GM12891 (cell line): ENCODE results near the gene GPR107. TPM values are rescaled to one million over a fixed set of nuclear protein-coding genes. Genes with fewer than 3 reads are reported as not detected.
"Not testable (repeated sequence)": the region's sequence is repeated elsewhere in the genome, so short reads cannot be mapped to it uniquely, and the experiment has no call there.

Experiments used
- DNase-seq: peaks from one replicate; pipeline ENCODE4 v3.0.0; 2011; ENCODE audit warnings: low spot score; ENCODE audit not compliant: insufficient read length
- FAIRE-seq: peaks from 2 replicates; lab custom pipeline; 2011; peaks lifted over from hg19 to GRCh38; lab: Jason Lieb, UNC
- PAX5 ChIP-seq: IDR thresholded peaks from 2 replicates; pipeline ENCODE4 v1.6.1; 2011; ENCODE audit warnings: low read length, moderate library complexity, mild to moderate bottlenecking; ENCODE audit not compliant: insufficient read depth, severe bottlenecking
- POLR2A ChIP-seq: IDR thresholded peaks from 2 replicates; pipeline ENCODE4 v1.6.1; 2011; ENCODE audit warnings: low read depth, low read length, control low read depth
- POLR2AphosphoS5 ChIP-seq: IDR thresholded peaks from 2 replicates; pipeline ENCODE4 v1.6.1; 2011; ENCODE audit warnings: low read depth, low read length, control low read depth
- POU2F2 ChIP-seq: IDR thresholded peaks from 2 replicates; pipeline ENCODE4 v1.6.1; 2011; ENCODE audit warnings: low read depth, mild to moderate bottlenecking, control low read depth, low read length, moderate library complexity
- SPI1 ChIP-seq: IDR thresholded peaks from 2 replicates; pipeline ENCODE4 v1.6.1; 2011; ENCODE audit warnings: low read depth, low read length, control low read depth
- TAF1 ChIP-seq: IDR thresholded peaks from 2 replicates; pipeline ENCODE4 v1.6.1; 2011; ENCODE audit warnings: low read depth, low read length, control low read depth
- polyA plus RNA-seq: library from polyadenylated mRNA; unstranded; fragments of >200 nt; gene quantifications from one replicate; pipeline ENCODE4 v1.2.1, GENCODE V29; 2012; ENCODE audit warnings: low read depth, missing spikeins, inconsistent platforms; ENCODE audit not compliant: missing spikeins

Gene GPR107
- polyA plus RNA-seq, result 9.8 TPM

GRCh38 chr9:130053504-130054324, at the start of gene GPR107:
GPR107 (plus strand) TSS chr9:130053906; CDS start chr9:130053933, 27 bp downstream.
- FAIRE-seq, result peak; percentile 89
- peak; percentile 81 for DNase-seq
- TF ChIP-seq PAX5 (no peak), POLR2A (no peak; the same call in 1 of the 2 replicates), SPI1 (peak; percentile 66), TAF1 (peak; percentile 89), POU2F2 (no peak), POLR2AphosphoS5 (peak; percentile 48; the same call in 1 of the 2 replicates)

- FAIRE-seq, result peak; percentile 75
Measured at GRCh38 chr9:130003943-130004552, 49.7 kb upstream of the GPR107 start.

DNA sequence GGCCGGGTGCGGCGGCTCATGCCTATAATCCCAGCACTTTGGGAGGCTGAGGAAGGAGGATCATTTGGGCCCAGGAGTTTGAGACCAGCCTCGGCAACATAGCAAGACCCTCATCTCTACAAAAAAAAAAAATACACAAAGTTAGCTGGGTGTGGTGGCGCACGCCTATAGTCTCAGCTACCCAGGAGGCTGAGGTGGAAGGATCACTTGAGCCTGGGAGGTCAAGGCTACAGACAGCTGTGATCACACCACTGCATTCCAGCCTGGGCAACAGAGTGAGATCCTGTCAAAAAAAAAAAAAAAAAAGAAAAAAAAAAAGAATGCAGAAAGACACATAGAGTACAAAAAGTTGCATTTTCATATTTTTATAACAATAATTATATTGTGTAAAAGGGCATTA, 46.8 kb upstream of the GPR107 start:
- not testable (repeated sequence) for FAIRE-seq

More at GRCh38 chr9:130003943-130004552, 49.7 kb upstream of the GPR107 start:
- no peak for DNase-seq
- TF ChIP-seq SPI1, result no peak
- no peak for TF ChIP-seq POU2F2
- no peak for TF ChIP-seq PAX5
- no peak for TF ChIP-seq TAF1
- TF ChIP-seq POLR2AphosphoS5, result 0 out of 2 replicates have a peak, but pooled peaks have one; percentile 29

GRCh38 chr9:130008538-130008937, 45.2 kb upstream of the GPR107 start:
- DNase-seq, result no peak
- FAIRE-seq, result no peak
- TF ChIP-seq POU2F2 (0 out of 2 replicates have a peak, but pooled peaks have one; percentile 34), TAF1 (no peak), POLR2AphosphoS5 (no peak), PAX5 (no peak)

More for the DNA sequence above, 46.8 kb upstream of the GPR107 start:
- not testable (repeated sequence) for DNase-seq

GRCh38 chr9:130009546-130009945, 44.2 kb upstream of the GPR107 start:
- FAIRE-seq, DNase-seq: not testable (repeated sequence)

DNA sequence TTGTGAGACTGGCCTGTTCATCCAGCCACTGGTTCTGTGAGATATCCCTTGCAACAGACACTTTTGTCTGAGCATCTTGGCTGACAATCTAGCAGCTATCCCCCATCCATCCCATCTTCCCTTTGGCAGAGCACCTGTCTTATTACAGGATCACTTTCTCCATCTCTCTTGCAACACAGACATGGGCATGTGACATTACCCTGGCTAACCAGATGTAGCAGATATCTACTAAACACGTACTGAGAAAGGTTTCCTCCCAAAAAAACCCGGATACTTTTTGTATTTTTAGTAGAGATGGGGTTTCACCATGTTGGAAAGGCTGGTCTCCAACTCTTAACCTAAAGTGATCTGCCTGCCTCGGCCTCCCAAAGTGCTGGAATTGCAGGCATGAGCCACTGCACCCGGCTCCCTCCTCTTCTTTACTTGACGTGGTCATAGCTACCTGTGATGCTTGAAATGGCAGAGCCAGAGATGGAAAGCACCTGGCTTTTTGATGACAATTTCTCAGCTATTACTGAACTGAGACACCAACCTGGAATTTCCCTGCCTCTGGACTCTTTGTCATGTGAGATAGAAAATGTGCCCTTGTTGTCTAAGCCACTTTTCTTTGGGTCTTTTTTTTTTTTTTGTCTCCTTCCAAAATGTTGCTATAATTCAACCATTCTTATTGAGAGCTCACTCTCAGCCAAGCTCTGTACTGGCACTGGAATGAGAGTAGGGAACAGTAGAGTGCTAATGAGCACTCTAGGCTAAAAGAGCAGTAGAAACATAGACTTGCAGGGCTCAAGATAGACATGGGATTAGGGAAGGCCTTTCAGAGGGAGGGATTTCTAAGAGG, 43.3 kb upstream of the GPR107 start:
- DNase-seq (no peak), FAIRE-seq (peak; percentile 61)
- TF ChIP-seq POLR2AphosphoS5 (peak; percentile 91), POU2F2 (no peak), TAF1 (0 out of 2 replicates have a peak, but pooled peaks have one; percentile 34), SPI1 (no peak), POLR2A (peak; percentile 90; the same call in 1 of the 2 replicates), PAX5 (no peak)

DNA sequence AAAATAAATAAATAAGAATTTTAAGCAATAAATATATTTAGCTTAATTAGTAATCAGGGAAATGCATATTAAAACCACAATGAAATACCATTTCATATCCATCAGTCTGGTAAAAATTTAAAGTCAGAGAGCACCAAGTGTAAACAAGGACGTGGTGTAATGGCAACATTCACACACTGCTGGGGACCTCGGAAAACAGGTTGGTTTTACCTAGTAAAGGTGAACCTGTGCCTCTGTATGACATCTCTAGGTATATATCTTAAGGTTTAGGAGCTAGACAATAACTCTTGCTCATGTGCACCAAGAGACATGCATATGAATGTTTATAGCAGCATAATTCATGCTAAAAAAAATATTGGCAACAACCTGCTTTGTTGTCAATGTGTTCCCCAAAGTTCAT, 40.4 kb upstream of the GPR107 start:
- DNase-seq (no peak), FAIRE-seq (peak; percentile 67)
- TF ChIP-seq POLR2A, result no peak
- TF ChIP-seq POLR2AphosphoS5, result peak; percentile 65; the same call in 1 of the 2 replicates
- TF ChIP-seq PAX5, result no peak
- no peak for TF ChIP-seq POU2F2
- TF ChIP-seq SPI1, result no peak
- TF ChIP-seq TAF1, result no peak

- no peak for FAIRE-seq
- TF ChIP-seq TAF1 (no peak), POLR2A (peak; percentile 67), POLR2AphosphoS5 (peak; percentile 74), POU2F2 (no peak), PAX5 (no peak), SPI1 (no peak)
- DNase-seq, result no peak
Measured at GRCh38 chr9:130015353-130016019, 38.2 kb upstream of the GPR107 start.

DNA sequence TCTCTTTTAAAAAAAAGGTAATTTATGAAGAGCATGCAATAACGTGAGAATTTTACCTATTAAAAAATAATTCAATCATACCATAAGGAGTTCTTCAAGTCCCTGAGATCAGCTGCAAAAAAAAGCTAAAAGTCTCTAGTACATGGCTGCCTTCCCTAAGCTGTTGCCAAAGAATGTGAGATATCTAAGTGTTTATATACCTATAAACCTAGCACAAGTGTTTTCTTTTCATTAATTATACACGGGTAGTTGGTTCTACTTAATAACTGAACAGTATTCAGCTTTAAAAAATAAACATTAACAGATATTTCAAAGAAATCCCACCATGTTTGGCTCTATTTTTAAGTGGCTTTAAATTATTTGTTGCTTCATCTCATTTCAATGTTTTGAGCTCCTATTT, 36.6 kb upstream of the GPR107 start:
- TF ChIP-seq SPI1, result no peak
- no peak for TF ChIP-seq POU2F2
- no peak for TF ChIP-seq PAX5
- TF ChIP-seq POLR2A, result no peak
- TF ChIP-seq TAF1, result no peak
- TF ChIP-seq POLR2AphosphoS5, result no peak
- FAIRE-seq, result no peak

More for the DNA sequence above, 36.6 kb upstream of the GPR107 start:
- no peak for DNase-seq
